ENCODE measurements around the gene UBXN11.

DNA sequence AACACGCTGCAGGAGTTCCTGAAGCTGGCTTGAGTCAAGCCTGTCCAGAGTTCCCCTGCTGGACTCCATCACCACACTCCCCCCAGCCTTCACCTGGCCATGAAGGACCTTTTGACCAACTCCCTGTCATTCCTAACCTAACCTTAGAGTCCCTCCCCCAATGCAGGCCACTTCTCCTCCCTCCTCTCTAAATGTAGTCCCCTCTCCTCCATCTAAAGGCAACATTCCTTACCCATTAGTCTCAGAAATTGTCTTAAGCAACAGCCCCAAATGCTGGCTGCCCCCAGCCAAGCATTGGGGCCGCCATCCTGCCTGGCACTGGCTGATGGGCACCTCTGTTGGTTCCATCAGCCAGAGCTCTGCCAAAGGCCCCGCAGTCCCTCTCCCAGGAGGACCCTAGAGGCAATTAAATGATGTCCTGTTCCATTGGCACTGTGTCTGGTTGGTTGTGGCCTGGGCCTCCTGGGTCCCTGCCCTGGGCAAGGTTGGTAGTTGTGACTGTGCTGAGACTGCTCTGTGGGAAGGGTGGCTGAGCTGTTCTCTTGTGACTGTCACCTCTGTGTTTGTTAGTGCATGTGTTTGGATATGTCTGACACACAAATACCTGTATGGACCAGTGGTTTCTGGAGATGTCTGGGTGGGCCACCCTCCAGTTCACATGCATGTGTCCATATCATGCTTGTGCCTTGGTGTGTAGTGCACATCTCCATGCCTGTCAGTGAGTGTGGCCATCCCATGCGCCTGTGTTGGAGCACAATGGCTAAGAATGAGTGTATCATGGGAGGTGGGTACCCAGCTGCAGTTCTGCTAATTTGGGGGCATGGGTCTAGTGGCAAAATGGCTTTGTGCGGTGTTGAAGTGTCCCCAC, 25.1 kb downstream of the UBXN11 start:
- TF ChIP-seq, protein P1, sequence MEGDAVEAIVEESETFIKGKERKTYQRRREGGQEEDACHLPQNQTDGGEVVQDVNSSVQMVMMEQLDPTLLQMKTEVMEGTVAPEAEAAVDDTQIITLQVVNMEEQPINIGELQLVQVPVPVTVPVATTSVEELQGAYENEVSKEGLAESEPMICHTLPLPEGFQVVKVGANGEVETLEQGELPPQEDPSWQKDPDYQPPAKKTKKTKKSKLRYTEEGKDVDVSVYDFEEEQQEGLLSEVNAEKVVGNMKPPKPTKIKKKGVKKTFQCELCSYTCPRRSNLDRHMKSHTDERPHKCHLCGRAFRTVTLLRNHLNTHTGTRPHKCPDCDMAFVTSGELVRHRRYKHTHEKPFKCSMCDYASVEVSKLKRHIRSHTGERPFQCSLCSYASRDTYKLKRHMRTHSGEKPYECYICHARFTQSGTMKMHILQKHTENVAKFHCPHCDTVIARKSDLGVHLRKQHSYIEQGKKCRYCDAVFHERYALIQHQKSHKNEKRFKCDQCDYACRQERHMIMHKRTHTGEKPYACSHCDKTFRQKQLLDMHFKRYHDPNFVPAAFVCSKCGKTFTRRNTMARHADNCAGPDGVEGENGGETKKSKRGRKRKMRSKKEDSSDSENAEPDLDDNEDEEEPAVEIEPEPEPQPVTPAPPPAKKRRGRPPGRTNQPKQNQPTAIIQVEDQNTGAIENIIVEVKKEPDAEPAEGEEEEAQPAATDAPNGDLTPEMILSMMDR (IDR thresholded peaks at IDR 0.05) = no peak
- no peak for TF ChIP-seq POLR2A (IDR thresholded peaks at IDR 0.05)
